Kidney glomerular epithelial cell (primary cell): ENCODE data around the gene B3GALT6.

ENCODE experiments used
- DNase-seq: peaks from one replicate; lab custom pipeline; 2025; lab: John Stamatoyannopoulos, UW

Gene B3GALT6

GRCh38 chr1:1231400-1232207 is 433 bp upstream of the B3GALT6 start, which contains the start of gene SDF4:
SDF4 (minus strand) TSS chr1:1232001; CDS start chr1:1228772, 3,229 bp downstream.
- peak; percentile 91 for DNase-seq

- no peak for DNase-seq
These were observed 944 bp downstream of the B3GALT6 start for GRCh38 chr1:1232796-1233566.

- DNase-seq = no peak
These were observed 1.5 kb downstream of the B3GALT6 start for GRCh38 chr1:1233567-1233892.

DNA sequence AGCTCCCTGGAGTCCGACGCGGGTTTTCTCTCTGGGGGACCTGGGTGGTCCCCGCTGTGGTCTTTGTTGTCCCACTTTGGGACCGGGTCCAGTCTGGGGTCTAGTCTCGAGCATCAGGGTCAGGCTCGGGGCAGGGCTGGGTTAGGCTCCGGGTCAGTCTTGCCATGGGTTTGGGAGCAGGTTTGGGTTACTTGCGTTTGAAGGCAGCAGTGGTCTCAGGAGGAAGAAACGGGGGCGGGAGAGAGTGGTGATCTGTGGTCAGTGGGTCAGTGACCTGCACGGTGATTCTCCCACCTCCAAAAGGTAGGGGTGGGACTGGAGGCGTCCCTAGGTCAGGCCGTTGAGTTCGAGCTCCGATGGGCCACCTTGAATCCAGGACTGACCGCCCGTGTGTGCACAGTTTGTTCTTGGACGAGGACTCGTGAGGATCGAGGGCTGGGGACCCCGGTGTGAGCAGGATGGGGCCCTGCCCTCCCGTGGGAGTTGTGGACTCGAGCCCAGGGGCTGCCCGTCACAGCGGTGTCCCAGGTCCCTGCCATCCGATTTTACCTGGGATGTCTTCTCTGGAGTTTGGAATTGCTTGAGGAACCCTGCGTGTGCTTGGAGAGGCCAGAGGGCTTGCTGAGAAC is 2.3 kb downstream of the B3GALT6 start:
- no peak for DNase-seq

DNA sequence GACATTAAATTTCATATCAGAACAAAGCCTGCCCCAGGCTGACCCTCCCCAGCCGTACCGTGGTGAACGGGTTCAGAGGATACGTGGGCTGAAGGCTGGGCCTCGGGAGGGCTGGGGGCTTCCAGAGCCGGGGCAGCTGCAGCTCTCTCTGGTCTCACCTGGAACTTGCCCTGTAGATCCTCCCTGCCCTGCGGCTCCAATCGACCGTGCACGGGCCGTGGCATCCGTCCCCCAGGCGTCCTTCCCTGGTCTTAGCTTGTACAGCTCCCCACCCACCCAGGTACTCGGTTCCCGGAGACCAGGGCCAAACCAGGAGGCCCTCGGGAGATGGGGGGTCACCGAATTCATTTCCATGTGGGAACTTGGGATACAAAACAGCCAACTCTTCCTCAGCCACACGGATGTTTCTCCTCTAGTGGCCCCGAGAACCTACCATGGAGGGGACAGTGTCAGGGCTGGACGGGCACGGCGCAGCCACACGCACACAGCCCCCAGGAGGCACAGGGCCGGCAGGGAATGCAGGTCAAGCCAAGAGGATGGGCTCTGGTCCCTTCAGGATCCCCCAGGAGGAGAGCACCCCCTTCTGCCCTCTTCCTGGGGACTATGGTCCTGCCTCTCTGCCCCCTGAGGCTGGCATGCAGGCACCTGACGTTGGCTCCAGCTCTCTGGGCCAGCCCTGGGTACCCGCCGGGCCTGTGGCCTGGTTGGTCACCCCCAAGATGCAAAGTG is 3.1 kb downstream of the B3GALT6 start:
- no peak for DNase-seq

DNA sequence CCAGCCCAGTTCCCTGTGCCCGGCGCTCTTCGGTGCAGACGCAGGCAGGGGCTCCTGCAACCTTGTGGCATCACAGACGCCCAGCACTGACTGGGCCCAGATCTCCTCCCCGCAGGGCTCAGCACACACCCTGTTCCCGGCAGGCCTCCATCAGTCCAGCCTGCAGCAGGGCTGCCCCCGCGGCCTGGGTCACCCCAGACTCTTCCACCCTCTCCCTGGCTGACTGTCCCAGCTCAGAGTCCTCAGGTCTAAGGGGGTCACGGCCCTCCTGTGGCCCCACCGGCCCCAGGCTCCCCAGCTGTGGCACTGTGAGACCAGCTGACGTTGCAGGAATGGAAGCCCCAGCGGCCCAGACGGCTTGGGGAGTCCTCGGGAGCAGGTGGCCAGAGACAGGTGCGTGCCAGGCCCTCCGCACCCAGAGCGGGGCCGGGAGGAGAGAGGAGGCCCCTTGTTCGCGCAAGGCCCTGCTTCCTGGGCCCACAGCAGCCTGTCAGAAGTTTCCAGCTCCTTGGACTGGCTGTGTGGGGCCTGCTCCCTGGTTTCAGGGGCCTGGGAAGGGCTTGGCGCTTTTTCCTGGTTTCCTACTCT is 4.2 kb downstream of the B3GALT6 start:
- DNase-seq = no peak

GRCh38 chr1:1236945-1237873 is 5.2 kb downstream of the B3GALT6 start:
- DNase-seq = no peak

DNA sequence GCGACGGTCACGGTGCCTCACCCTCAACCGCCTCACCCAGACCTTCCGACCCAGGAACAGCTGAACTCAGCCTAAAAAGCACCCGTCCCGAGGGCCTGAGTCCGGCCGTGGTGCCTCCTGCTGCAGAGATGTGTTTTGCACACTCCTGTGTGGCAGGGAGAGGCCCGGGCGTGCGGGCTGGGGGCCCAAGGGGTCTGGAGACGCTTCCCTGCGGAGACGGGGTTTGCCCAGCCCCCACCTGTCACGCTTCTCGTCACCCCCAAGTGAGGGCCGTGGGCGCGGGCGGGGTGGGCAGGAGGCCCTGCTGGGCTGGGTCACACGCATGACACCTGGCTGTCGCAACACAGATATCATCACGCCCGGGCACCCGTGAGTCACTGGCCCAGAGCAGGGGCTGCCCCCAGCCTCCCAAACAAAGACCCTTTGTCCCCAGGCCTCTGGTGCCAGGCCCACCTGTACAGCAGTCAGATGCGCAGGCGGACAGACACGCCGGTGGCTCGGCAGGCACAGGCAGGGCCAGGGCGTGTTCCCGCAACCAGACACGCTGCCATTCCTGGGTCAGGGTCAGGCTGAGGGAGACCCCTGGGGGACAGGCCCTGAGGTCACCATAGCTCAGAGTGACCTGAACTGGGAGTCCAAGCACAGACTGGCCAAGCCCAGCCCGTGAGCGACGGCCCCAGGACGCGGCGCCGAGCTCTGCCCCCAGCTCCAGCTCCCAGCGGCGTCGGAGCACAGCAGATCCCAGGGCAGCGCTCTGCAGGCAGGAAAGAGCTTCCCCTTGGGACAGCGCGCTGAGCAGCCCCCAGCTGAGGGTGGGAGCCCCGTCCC is 6.1 kb downstream of the B3GALT6 start:
- DNase-seq = no peak

DNA sequence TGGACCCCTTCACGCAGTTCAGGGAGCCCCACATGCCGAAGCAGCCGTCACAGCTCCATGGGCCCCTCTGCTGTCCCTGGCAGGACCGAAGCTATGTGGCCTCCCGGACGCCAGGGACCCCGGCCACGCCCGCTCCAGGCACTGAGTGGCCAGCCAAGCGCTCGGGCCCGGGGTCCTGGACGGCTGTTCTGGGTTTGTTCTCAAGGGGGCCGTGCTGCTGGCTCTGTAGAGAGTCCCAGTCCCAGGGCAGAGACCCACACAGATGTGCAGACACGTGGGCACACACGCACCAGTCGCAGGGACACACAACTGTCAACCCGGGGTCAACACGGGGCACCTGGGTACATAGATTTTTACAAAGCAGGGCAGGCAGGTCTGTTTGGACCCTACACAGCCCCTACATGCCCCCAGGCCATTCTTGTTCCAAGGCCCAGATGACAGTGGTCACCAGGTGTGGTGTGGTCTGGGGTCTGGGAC is 6.7 kb downstream of the B3GALT6 start:
- DNase-seq = no peak

DNA sequence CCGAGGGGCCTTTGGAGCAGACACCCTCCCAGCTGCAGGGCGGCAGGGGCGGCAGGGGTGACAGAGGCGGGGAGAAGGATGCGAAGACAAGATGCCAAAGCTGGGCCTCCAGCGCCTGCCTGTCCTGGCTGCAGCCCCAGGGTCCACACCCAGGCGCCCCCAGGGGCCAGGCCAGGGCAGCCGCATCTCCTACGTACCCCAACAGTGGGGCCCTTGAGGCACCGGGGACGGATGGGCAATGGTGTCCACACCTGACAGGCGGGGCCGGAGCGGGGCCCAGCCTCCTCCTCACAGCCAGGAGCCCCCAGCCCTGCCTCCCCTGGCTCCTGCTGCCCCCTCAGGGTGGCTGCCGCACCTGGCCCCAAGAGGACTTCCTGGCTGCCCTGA is 7.2 kb downstream of the B3GALT6 start:
- DNase-seq = no peak

GRCh38 chr1:1239614-1240347 is 7.7 kb downstream of the B3GALT6 start:
- DNase-seq = no peak

DNA sequence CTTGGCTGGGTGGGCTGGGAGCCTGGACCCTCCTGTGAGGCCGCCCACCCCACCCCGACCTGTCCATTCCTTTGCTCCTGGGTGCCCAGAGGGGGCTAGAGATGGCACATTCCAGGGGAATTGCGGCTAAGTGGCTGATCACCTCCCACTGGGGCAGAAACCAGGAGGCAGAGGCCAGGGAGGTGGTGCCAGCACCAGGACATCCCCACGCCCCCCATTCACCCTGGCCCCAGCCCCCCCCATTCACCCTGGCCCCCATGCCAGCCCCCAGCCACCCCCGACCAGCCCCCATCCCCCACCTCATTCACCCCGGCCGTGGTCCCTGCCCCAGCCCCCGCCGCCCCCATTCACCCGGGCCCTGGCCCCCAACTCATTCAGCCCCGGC is 8.3 kb downstream of the B3GALT6 start:
- DNase-seq = no peak

DNA sequence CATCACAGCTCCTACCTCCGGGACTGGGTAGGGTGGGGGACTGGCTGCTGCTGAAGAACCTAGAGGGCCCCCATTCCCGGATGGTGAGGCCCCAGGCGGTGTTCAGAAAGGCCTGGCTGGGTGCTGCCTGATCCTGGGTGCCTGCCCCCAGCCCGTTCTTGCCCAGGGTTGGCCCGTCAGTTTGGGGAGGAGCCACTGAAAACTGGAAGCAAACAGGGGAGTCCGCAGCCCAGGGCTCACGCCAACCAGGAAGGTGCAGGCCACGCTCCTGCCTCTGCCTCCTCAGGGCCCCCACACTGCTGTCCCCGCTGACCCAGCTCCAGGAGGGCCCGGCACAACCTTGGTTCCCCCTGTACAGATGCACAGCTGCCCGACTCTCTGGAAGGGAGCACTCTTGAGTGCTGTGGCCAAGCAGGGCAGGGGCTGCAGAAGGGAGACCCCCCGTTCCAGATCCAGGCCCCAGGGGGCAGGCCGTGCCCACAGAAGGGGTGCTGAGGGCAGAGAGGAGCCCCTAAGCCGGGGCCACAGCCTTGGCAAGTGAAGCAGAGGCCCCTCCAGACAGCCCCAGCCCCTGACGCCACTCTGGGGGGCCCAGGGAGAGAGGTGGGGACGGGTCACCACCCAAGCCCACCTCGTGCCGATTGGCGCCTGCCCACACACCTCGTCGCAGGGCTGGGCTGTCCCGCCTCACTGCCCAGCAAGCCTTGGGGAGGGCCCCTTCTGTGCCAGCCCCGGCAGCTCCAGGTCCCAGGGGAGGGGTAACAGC is 9.0 kb downstream of the B3GALT6 start:
- DNase-seq = no peak

DNA sequence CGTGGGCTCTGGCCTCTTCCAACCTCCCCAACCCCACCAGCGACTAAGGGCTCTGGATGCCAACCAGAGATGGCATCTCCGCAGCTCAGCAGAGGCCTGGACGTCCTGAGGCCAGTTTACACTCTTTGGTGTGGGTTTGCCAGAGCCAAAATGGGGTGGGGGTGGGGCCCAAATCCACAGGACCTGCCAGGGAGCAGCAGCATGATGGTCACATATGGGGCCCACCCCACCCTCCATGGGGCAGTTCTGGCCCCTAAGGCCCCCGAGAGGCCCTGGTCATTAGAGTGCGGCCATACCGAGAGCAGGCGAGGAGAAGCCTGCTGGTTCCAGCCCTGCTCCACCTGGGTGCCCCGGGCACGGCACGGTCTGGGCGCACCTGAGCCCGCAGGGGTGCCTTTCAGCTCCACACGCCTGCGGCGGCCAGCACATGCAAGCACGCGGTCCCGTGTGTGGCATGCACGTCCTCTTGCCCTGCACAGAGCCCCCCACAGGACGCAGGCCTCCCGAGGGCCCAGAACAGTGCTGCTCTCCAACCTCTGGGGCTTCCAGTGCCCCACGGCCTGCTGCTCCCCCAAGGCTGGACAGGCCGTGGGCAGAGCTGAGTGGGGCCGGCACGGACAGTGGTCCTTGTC is 9.7 kb downstream of the B3GALT6 start:
- DNase-seq = no peak

- no peak for DNase-seq
These were observed 10.6 kb downstream of the B3GALT6 start for GRCh38 chr1:1242461-1243265.

DNA sequence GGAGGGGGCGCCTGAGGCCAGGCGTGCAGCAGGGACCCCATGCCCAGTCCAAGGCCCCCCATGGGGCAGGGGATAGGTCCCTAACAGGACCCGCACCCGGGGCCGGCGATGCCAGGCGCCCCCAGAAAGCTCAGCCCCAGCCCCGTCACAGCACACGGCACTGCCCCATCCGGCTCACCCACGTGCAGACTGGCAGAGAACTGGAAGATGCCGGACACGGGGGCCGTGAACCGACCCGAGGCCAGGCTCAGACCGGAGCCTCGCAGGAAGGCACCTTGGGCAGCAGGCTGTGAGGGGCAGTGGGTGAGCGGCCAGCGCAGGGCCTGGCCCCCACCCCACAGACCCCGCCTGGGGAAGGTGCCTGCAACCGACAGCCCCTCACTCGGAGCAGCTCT is 11.2 kb downstream of the B3GALT6 start:
- DNase-seq = no peak

DNA sequence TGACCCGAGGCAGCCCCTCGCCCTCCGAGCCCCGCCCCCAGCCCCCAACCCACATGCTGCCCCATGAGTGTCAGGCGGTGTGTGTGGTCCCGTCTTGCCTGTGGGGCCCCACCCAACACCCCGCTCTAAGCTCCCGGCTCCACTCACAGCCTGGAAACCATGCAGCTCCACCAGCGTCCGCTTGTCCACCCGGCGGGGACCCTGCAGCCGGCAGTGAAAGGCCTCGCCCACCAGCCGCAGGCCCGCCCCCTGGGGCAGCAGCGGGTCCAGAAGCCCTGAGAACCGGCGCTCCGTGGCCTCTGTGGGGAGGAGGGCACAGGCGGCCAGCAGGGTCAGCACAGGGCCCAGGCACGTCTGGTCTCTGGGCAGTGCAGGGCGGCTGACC is 11.8 kb downstream of the B3GALT6 start:
- DNase-seq = no peak
